Hematopoietic multipotent progenitor cell treated with erythropoietin and hydrocortisone succinate and interleukin-3 and kit ligand, for 8 days (in vitro differentiated cells): Measurements from ENCODE around the gene KIF2C.
"Not testable (repeated sequence)": the region's sequence is repeated elsewhere in the genome, so short reads cannot be mapped to it uniquely, and the experiment has no call there.

Experiments
- DNase-seq: peaks from one replicate; pipeline ENCODE4 v3.0.0-alpha.2; 2015

The KIF2C gene

GRCh38 chr1:44799770-44800584 is 60.3 kb downstream of the KIF2C start, which contains the start of gene PLK3:
TSS of gene PLK3 (plus strand) at chr1:44800377. CDS start at chr1:44800464, 87 bp downstream.
- DNase-seq, result peak; percentile 96

- no peak for DNase-seq
Observed at GRCh38 chr1:44801491-44802305, 62.1 kb downstream of the KIF2C start.

GRCh38 chr1:44802306-44803061 is 62.8 kb downstream of the KIF2C start:
- no peak for DNase-seq

GRCh38 chr1:44803062-44803311 is 63.4 kb downstream of the KIF2C start:
- no peak for DNase-seq

- no peak for DNase-seq
Observed at GRCh38 chr1:44803312-44804095, 63.9 kb downstream of the KIF2C start.

GRCh38 chr1:44805311-44806024 is 65.8 kb downstream of the KIF2C start:
- DNase-seq, result no peak

GRCh38 chr1:44806025-44806703 is 66.5 kb downstream of the KIF2C start:
- no peak for DNase-seq

- DNase-seq, result no peak
Observed at GRCh38 chr1:44806704-44807363, 67.2 kb downstream of the KIF2C start, which contains the start of gene DYNLT4. TSS of gene DYNLT4 (minus strand) at chr1:44807351. CDS start at chr1:44806668, 683 bp downstream.

GRCh38 chr1:44807364-44808062 is 67.9 kb downstream of the KIF2C start:
- peak; percentile 96 for DNase-seq

GRCh38 chr1:44808063-44808937 is 68.7 kb downstream of the KIF2C start, which contains the start of gene BTBD19:
TSS of gene BTBD19 (plus strand) at chr1:44808523. CDS start at chr1:44808821, 298 bp downstream.
- DNase-seq, result peak; percentile 80

- DNase-seq, result peak; percentile 66
Observed at GRCh38 chr1:44808938-44809917, 69.6 kb downstream of the KIF2C start.

GRCh38 chr1:44810101-44810761 is 70.6 kb downstream of the KIF2C start:
- DNase-seq, result peak; percentile 63

- not testable (repeated sequence) for DNase-seq
Observed at GRCh38 chr1:44810762-44811105, 71.1 kb downstream of the KIF2C start.

GRCh38 chr1:44811234-44811633 is 71.6 kb downstream of the KIF2C start:
- no peak for DNase-seq

GRCh38 chr1:44812822-44813543 is 73.3 kb downstream of the KIF2C start:
- DNase-seq, result no peak

- not testable (repeated sequence) for DNase-seq
Observed at GRCh38 chr1:44815926-44816325, 76.3 kb downstream of the KIF2C start.
